NCI-H2196 treated with DMSO at 0.1 percent for 48 hours (cell line): ENCODE data around the gene HYPK.
"Not testable (repeated sequence)": the region's sequence is repeated elsewhere in the genome, so short reads cannot be mapped to it uniquely, and the experiment has no call there.

Source experiments
- DNase-seq: peaks from one replicate; lab custom pipeline; 2025; ENCODE audit not compliant: unreplicated experiment; lab: John Stamatoyannopoulos, UW

Gene HYPK

GRCh38 chr15:43795197-43795596 is 5.2 kb upstream of the HYPK start:
- no peak for DNase-seq

GRCh38 chr15:43795997-43796396 is 4.4 kb upstream of the HYPK start:
- DNase-seq: no peak

- no peak for DNase-seq
Measured at GRCh38 chr15:43796566-43796965, 3.8 kb upstream of the HYPK start.

- no peak for DNase-seq
Measured at GRCh38 chr15:43799209-43799944, 1.0 kb upstream of the HYPK start.

GRCh38 chr15:43799945-43800285 is 484 bp upstream of the HYPK start, which contains the start of gene SERINC4:
TSS of gene SERINC4 (minus strand) at chr15:43800220. CDS start at chr15:43799986, 234 bp downstream.
- DNase-seq: no peak

GRCh38 chr15:43802676-43803075 is 2.3 kb downstream of the HYPK start:
- not testable (repeated sequence) for DNase-seq

- no peak for DNase-seq
Measured at GRCh38 chr15:43808435-43808950, 8.1 kb downstream of the HYPK start.

GRCh38 chr15:43808960-43809678 is 8.7 kb downstream of the HYPK start:
- DNase-seq: no peak

- DNase-seq: not testable (repeated sequence)
Measured at GRCh38 chr15:43815064-43815463, 14.7 kb downstream of the HYPK start.

- no peak for DNase-seq
Measured at GRCh38 chr15:43821505-43821904, 21.1 kb downstream of the HYPK start.

- DNase-seq: peak; percentile 86
Measured at GRCh38 chr15:43824302-43825246, 24.2 kb downstream of the HYPK start, which contains the start of gene MFAP1. TSS of gene MFAP1 (minus strand) at chr15:43824690. CDS start at chr15:43824569, 121 bp downstream.

GRCh38 chr15:43825305-43825704 is 24.9 kb downstream of the HYPK start:
- not testable (repeated sequence) for DNase-seq

- no peak for DNase-seq
Measured at GRCh38 chr15:43826029-43826507, 25.7 kb downstream of the HYPK start.

GRCh38 chr15:43826508-43827341 is 26.3 kb downstream of the HYPK start, which contains the start of gene WDR76:
TSS of gene WDR76 (plus strand) at chr15:43827002. CDS start at chr15:43827033, 31 bp downstream.
- DNase-seq: peak; percentile 48

- DNase-seq: no peak
Measured at GRCh38 chr15:43828061-43828657, 27.8 kb downstream of the HYPK start.

GRCh38 chr15:43829951-43830540 is 29.6 kb downstream of the HYPK start:
- not testable (repeated sequence) for DNase-seq

- not testable (repeated sequence) for DNase-seq
Measured at GRCh38 chr15:43830691-43831275, 30.4 kb downstream of the HYPK start.

- not testable (repeated sequence) for DNase-seq
Measured at GRCh38 chr15:43831519-43832052, 31.2 kb downstream of the HYPK start.
